Fibroblast of lung (primary cell): Measurements from ENCODE around the gene PRR16.

Experiments used
- CTCF ChIP-seq, 2 donors: IDR thresholded peaks in 1 of 2; conservative IDR thresholded peaks in 1 of 2; 1 replicate in 1 of 2; 2 replicates in 1 of 2; pipeline ENCODE4 v1.5.1; 2011 to 2012; ENCODE audit warnings: low read length in 2 of 2, control low read depth in 1 of 2, inconsistent platforms in 1 of 2, low read depth in 1 of 2, mild to moderate bottlenecking in 1 of 2
- EZH2 ChIP-seq: IDR thresholded peaks from 2 replicates; pipeline ENCODE4 v1.5.1; 2012; ENCODE audit warnings: low read length, control low read depth, mild to moderate bottlenecking; ENCODE audit errors: missing control alignments

- TF ChIP-seq CTCF (conservative IDR thresholded peaks at IDR 0.05 in 1 of 2, IDR thresholded peaks at IDR 0.05 in 1 of 2; ENCODE audit: low read depth in 1 of 2, low read length in 2 of 2): no peak
- TF ChIP-seq EZH2: no peak
Observed at GRCh38 chr5:120471971-120472370, 7.9 kb downstream of the PRR16 start.
